ENCODE data around the gene WNT11. TPM values are rescaled to one million over a fixed set of nuclear protein-coding genes. Genes with fewer than 3 reads are reported as not detected.

Gene WNT11
- total and polyA plus RNA-seq, 2 of the 13 experiments (the other 11 are each of a cell fraction or from before 2014, with no cell fraction given), result 0.34 to 0.66 TPM

DNA sequence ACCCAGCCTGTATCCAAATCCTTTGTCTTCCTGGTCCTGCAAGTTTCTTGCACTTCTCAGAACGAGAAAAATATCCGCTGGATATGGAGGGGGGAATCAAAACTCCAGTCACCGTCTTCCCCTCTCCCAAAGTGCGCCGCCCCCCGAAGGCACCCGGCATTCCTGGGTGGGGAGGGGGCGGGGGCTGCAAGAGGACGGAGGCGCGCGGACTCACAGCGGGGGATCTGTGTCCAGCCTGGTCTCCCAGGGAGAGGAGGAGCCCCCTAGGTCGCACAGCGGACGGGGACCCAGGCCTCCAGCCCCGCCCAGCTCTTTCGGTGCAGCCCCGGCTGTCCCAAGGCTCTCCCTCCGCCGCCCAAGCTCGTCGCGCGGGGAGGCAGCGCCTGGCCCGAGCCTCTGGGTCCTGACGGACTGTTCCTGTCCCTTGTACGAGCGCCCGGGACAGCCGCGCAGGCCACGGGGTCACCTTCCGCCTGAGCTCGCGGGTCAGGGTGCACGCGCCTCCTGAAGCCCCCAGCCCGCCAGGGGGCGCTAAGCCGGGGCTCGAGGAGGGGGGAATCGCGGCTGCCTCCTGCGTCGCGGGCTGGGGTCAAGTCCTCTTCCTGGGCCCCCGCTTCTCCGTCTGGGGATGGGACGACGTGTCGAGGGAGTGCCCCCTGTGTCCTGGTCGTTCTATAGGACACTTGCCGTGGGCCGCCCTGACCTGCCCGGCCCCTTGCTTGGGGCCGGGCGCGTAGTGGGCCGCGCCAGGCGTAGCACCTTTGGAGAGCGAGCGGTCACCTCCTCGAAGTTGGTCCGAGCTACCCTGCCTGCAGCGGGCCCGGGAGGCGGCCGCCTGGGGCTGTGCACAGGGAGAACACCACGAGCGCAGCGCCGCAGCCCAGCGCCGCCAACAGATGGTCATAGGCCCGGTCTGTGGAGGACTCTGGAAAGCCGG is 2.4 kb upstream of the WNT11 start (continued):
- TF ChIP-seq, protein P1, sequence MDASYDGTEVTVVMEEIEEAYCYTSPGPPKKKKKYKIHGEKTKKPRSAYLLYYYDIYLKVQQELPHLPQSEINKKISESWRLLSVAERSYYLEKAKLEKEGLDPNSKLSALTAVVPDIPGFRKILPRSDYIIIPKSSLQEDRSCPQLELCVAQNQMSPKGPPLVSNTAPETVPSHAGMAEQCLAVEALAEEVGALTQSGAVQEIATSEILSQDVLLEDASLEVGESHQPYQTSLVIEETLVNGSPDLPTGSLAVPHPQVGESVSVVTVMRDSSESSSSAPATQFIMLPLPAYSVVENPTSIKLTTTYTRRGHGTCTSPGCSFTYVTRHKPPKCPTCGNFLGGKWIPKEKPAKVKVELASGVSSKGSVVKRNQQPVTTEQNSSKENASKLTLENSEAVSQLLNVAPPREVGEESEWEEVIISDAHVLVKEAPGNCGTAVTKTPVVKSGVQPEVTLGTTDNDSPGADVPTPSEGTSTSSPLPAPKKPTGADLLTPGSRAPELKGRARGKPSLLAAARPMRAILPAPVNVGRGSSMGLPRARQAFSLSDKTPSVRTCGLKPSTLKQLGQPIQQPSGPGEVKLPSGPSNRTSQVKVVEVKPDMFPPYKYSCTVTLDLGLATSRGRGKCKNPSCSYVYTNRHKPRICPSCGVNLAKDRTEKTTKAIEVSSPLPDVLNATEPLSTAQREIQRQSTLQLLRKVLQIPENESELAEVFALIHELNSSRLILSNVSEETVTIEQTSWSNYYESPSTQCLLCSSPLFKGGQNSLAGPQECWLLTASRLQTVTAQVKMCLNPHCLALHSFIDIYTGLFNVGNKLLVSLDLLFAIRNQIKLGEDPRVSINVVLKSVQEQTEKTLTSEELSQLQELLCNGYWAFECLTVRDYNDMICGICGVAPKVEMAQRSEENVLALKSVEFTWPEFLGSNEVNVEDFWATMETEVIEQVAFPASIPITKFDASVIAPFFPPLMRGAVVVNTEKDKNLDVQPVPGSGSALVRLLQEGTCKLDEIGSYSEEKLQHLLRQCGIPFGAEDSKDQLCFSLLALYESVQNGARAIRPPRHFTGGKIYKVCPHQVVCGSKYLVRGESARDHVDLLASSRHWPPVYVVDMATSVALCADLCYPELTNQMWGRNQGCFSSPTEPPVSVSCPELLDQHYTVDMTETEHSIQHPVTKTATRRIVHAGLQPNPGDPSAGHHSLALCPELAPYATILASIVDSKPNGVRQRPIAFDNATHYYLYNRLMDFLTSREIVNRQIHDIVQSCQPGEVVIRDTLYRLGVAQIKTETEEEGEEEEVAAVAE (CRISPR knock-in tag; IDR thresholded peaks at IDR 0.05; ENCODE audit: borderline replicate concordance), result no peak
- TF ChIP-seq RAD21 (CRISPR knock-in tag; IDR thresholded peaks at IDR 0.05), result peak; percentile 78
- TF ChIP-seq ZNF143 (CRISPR knock-in tag; IDR thresholded peaks at IDR 0.05), result no peak
- no peak for TF ChIP-seq ZNF761 (CRISPR knock-in tag; conservative IDR thresholded peaks at IDR 0.05)
- no peak for TF ChIP-seq CHCHD3 (CRISPR knock-in tag; IDR thresholded peaks at IDR 0.05)
- TF ChIP-seq ZNF17 (CRISPR knock-in tag; IDR thresholded peaks at IDR 0.05), result no peak
- TF ChIP-seq RBM39 (IDR thresholded peaks at IDR 0.05; ENCODE audit: low read depth, low read length, poor library complexity, severe bottlenecking), result no peak
- TF ChIP-seq, protein P2, sequence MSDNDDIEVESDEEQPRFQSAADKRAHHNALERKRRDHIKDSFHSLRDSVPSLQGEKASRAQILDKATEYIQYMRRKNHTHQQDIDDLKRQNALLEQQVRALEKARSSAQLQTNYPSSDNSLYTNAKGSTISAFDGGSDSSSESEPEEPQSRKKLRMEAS (IDR thresholded peaks at IDR 0.05), result peak; percentile 83
- no peak for TF ChIP-seq SKI (IDR thresholded peaks at IDR 0.05; ENCODE audit: partially characterized antibody)
- no peak for TF ChIP-seq SP2 (CRISPR knock-in tag; IDR thresholded peaks at IDR 0.05)
- no peak for TF ChIP-seq HOXD1 (CRISPR knock-in tag; IDR thresholded peaks at IDR 0.05)
- no peak for TF ChIP-seq ZNF260 (CRISPR knock-in tag; IDR thresholded peaks at IDR 0.05; ENCODE audit: borderline replicate concordance, low read depth)
- no peak for TF ChIP-seq GTF3A (CRISPR knock-in tag; conservative IDR thresholded peaks at IDR 0.05)
- TF ChIP-seq ZNF570 (CRISPR knock-in tag; IDR thresholded peaks at IDR 0.05; ENCODE audit: borderline replicate concordance), result no peak
- no peak for TF ChIP-seq PAX8 (CRISPR knock-in tag; IDR thresholded peaks at IDR 0.05; ENCODE audit: borderline replicate concordance)
- TF ChIP-seq, protein P3, sequence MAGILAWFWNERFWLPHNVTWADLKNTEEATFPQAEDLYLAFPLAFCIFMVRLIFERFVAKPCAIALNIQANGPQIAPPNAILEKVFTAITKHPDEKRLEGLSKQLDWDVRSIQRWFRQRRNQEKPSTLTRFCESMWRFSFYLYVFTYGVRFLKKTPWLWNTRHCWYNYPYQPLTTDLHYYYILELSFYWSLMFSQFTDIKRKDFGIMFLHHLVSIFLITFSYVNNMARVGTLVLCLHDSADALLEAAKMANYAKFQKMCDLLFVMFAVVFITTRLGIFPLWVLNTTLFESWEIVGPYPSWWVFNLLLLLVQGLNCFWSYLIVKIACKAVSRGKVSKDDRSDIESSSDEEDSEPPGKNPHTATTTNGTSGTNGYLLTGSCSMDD (CRISPR knock-in tag; IDR thresholded peaks at IDR 0.05), result 0 out of 2 replicates have a peak, but pooled peaks have one; percentile 50
- no peak for TF ChIP-seq BORCS8-MEF2B (CRISPR knock-in tag; IDR thresholded peaks at IDR 0.05)
- no peak for TF ChIP-seq ZNF572 (CRISPR knock-in tag; IDR thresholded peaks at IDR 0.05)
- TF ChIP-seq MED8 (CRISPR knock-in tag; IDR thresholded peaks at IDR 0.05; ENCODE audit: insufficient replicate concordance), result peak; percentile 36
- TF ChIP-seq ZNF589 (CRISPR knock-in tag; conservative IDR thresholded peaks at IDR 0.05), result peak; percentile 69; the same call in 1 of the 2 replicates
- TF ChIP-seq, protein P4, sequence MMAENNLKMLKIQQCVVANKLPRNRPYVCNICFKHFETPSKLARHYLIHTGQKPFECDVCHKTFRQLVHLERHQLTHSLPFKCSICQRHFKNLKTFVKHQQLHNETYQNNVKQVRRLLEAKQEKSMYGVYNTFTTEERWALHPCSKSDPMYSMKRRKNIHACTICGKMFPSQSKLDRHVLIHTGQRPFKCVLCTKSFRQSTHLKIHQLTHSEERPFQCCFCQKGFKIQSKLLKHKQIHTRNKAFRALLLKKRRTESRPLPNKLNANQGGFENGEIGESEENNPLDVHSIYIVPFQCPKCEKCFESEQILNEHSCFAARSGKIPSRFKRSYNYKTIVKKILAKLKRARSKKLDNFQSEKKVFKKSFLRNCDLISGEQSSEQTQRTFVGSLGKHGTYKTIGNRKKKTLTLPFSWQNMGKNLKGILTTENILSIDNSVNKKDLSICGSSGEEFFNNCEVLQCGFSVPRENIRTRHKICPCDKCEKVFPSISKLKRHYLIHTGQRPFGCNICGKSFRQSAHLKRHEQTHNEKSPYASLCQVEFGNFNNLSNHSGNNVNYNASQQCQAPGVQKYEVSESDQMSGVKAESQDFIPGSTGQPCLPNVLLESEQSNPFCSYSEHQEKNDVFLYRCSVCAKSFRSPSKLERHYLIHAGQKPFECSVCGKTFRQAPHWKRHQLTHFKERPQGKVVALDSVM (CRISPR knock-in tag; IDR thresholded peaks at IDR 0.05), result 0 out of 2 replicates have a peak, but pooled peaks have one; percentile 18
